Prostate gland (tissue), 2 donors: Measurements from ENCODE around the gene EIF2B2. TPM values are rescaled to one million over a fixed set of nuclear protein-coding genes. Genes with fewer than 3 reads are reported as not detected.
"Not testable (repeated sequence)": the region's sequence is repeated elsewhere in the genome, so short reads cannot be mapped to it uniquely, and the experiment has no call there.

ENCODE experiments used
- DNase-seq: peaks from one replicate; pipeline ENCODE4 v3.0.0-alpha.2; 2019; ENCODE audit warnings: low spot score
- H3K27ac ChIP-seq, 2 donors: fragments of 200-600 bp; sonication (generic); 2 replicates each; pipeline ENCODE4 v1.5.1; 2017 to 2019
- H3K27me3 ChIP-seq: fragments of 200-600 bp; sonication (generic); replicated peaks from 2 replicates; pipeline ENCODE4 v1.5.1; 2019; ENCODE audit not compliant: insufficient read depth
- H3K36me3 ChIP-seq, 2 donors: fragments of 200-600 bp; sonication (generic); 1 replicate in 1 of 2; 2 replicates in 1 of 2; pipeline versions ENCODE4 v1.5.1 to v1.8.1; 2017 to 2019
- H3K4me1 ChIP-seq: fragments of 200-600 bp; sonication (generic); replicated peaks from 2 replicates; pipeline ENCODE4 v1.5.1; 2019
- H3K4me3 ChIP-seq, 2 donors: fragments of 200-600 bp; sonication (generic); 2 replicates each; pipeline ENCODE4 v1.5.1; 2017 to 2019
- H3K9me3 ChIP-seq: fragments of 200-600 bp; sonication (generic); 2 replicates; pipeline ENCODE4 v1.5.1; 2017
- POLR2A ChIP-seq: fragments of 450-650 bp; IDR thresholded peaks from one replicate; pipeline ENCODE4 v1.6.1; 2016; ENCODE audit warnings: antibody characterized with exemption, mild to moderate bottlenecking
- POLR2AphosphoS5 ChIP-seq: sonication (generic); formaldehyde crosslinking; IDR thresholded peaks from one replicate; pipeline ENCODE4 v1.6.1; 2017; ENCODE audit warnings: antibody characterized with exemption
- WGBS: methylation state at CpG from one replicate; pipeline ENCODE4 v1.1.5; 2018; 5-methylcytosine and 5-hydroxymethylcytosine counted together
- intact Hi-C: fragments of 100-400 bp; cut with DNase I; formaldehyde crosslinking; loops from one replicate; pipeline ENCODE4 v1.14.2; 2022
- total RNA-seq, 2 donors: library from RNA; depleted of rRNA; stranded (reverse); fragments of >200 nt; gene quantifications; one replicate each; pipeline ENCODE4 v1.1.0, GENCODE V29; 2016
- TF ChIP-seq, protein P1 (sequence below), 4 experiments: fragments of 200-600 bp in 2 of 4; fragments of 450-650 bp in 2 of 4; sonication (generic) in 2 of 4; IDR thresholded peaks; 1 replicate in 3 of 4; 2 replicates in 1 of 4; pipeline ENCODE4 v1.5.1; 2016 to 2019; ENCODE audit warnings: antibody characterized with exemption in 4 of 4, mild to moderate bottlenecking in 2 of 4, moderate library complexity in 2 of 4

EIF2B2 gene
- total RNA-seq, 2 donors from 2014 or later, result 43.9 to 60.4 TPM

DNA sequence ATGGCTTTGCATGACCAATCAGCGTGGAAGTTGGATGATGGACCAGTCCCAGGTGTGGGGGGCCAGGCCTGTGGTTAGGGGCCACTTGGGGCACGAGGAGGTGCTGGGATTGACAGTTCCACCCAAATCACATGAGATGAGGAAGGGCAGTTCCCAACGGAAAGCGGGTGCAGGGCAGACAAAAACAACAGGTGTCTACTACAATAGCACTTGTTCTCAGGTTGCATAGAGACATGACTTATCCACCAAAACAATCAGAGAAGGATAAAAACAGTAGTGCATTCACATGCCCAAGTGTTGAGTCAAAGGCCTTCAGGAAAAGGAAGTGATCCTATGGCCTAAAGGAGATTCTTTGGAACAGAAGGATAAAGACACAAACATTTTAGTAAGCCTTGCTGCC, 14.6 kb upstream of the EIF2B2 start:
- Histone ChIP-seq H3K9me3 (no peaks in the 10 kb centered on the region), H3K4me3 (no peak overlapping the region), H3K27ac (no peak overlapping the region), H3K27me3 (no peaks in the 10 kb centered on the region), H3K36me3 (no peaks in the 10 kb centered on the region), H3K4me1 (no peaks in the 10 kb centered on the region)
- DNase-seq, result no peak
- 80% methylated on average over 4 of the region's 4 CpGs for WGBS
- no peak for TF ChIP-seq POLR2A
- TF ChIP-seq, protein P1, sequence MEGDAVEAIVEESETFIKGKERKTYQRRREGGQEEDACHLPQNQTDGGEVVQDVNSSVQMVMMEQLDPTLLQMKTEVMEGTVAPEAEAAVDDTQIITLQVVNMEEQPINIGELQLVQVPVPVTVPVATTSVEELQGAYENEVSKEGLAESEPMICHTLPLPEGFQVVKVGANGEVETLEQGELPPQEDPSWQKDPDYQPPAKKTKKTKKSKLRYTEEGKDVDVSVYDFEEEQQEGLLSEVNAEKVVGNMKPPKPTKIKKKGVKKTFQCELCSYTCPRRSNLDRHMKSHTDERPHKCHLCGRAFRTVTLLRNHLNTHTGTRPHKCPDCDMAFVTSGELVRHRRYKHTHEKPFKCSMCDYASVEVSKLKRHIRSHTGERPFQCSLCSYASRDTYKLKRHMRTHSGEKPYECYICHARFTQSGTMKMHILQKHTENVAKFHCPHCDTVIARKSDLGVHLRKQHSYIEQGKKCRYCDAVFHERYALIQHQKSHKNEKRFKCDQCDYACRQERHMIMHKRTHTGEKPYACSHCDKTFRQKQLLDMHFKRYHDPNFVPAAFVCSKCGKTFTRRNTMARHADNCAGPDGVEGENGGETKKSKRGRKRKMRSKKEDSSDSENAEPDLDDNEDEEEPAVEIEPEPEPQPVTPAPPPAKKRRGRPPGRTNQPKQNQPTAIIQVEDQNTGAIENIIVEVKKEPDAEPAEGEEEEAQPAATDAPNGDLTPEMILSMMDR (IDR thresholded peaks at IDR 0.05), result no peak
- no peak for TF ChIP-seq POLR2AphosphoS5
- intact Hi-C loops, result no loop called here

DNA sequence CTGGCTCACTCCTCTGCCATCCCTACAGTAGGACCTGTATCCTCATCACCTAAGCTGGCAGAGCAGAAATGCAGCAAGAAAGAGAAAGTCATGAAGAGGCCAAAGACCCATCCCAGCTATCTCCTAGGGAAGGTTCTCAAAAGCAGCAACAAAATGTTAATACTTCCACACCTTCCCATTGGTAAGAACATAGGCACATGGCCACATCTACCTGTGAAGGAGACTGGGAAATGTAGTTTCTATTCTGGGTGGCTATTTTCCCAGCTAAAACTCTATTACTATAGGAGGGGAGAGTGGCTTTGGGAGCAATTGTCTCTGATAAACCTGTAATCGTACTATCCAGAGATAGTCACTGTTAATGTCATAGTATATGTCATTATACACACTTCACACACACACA, 13.7 kb upstream of the EIF2B2 start:
- Histone ChIP-seq H3K4me3 (no peak overlapping the region), H3K9me3 (no peaks in the 10 kb centered on the region), H3K4me1 (no peaks in the 10 kb centered on the region), H3K36me3 (no peaks in the 10 kb centered on the region), H3K27ac (no peak overlapping the region), H3K27me3 (no peaks in the 10 kb centered on the region)
- intact Hi-C loops, result no loop called here
- no peak for DNase-seq
- WGBS, result 94% methylated on average over 1 of the region's 1 CpG
- TF ChIP-seq POLR2AphosphoS5 (no peak), POLR2A (no peak)
- TF ChIP-seq, protein P1 (IDR thresholded peaks at IDR 0.05), result no peak

DNA sequence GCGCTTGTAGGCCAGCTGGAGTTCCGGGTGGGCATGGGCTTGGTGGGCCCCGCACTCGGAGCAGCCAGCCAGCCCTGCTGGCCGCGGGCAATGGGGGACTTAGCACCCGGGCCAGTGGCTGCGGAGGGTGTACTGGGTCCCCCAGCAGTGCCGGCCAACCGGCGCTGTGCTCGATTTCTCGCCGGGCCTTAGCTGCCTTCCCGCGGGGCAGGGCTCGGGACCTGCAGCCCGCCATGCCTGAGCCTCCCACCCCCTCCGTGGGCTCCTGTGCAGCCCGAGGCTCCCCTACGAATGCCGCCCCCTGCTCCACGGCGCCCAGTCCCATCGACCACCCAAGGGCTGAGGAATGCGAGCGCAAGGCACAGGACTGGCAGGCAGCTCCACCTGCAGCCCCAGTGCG, 8.5 kb upstream of the EIF2B2 start:
- H3K4me3 ChIP-seq, H3K9me3 ChIP-seq, H3K36me3 ChIP-seq, H3K4me1 ChIP-seq, intact Hi-C loops, H3K27ac ChIP-seq, H3K27me3 ChIP-seq, DNase-seq: not testable (repeated sequence)
- WGBS, result 96% methylated on average over 21 of the region's 28 CpGs

DNA sequence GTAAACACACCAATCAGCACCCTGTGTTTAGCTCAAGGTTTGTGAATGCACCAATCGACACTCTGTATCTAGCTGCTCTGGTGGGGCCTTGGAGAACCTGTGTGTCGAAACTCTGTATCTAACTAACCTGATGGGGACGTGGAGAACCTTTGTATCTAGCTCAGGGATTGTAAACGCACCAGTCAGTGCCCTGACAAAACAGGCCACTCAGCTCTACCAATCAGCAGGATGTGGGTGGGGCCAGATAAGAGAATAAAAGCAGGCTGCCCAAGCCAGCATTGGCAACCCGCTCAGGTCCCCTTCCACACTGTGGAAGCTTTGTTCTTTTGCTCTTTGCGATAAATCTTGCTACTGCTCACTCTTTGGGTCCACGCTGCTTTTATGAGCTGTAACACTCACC, 6.9 kb upstream of the EIF2B2 start:
- H3K27me3 ChIP-seq, H3K36me3 ChIP-seq, H3K27ac ChIP-seq, intact Hi-C loops, H3K4me3 ChIP-seq, H3K4me1 ChIP-seq, H3K9me3 ChIP-seq, DNase-seq: not testable (repeated sequence)
- WGBS, result 86% methylated on average over 5 of the region's 7 CpGs

GRCh38 chr14:75001261-75001660, 1.5 kb upstream of the EIF2B2 start:
- Histone ChIP-seq H3K4me1 (peaks cover 8% of the 10 kb centered on the region), H3K36me3 (no peaks in the 10 kb centered on the region), H3K27me3 (no peaks in the 10 kb centered on the region), H3K27ac (no peak overlapping the region), H3K4me3 (no peak overlapping the region), H3K9me3 (no peaks in the 10 kb centered on the region)
- DNase-seq, result no peak
- 95% methylated on average over 2 of the region's 2 CpGs for WGBS
- TF ChIP-seq POLR2AphosphoS5 (no peak), POLR2A (no peak)
- TF ChIP-seq, protein P1 (IDR thresholded peaks at IDR 0.05), result no peak
- intact Hi-C loops, result loop anchor here (5.0 kb wide), 1 partner anchor 54 kb away; no protein-coding TSS in a partner anchor

- peak overlapping the region; percentile 67 to 80 for H3K27ac ChIP-seq
- H3K36me3 ChIP-seq, result peaks cover 0 to 4% of the 10 kb centered on the region in 2 donors
- H3K9me3 ChIP-seq, result no peaks in the 10 kb centered on the region
- intact Hi-C loops, result loop anchor here (5.0 kb wide), 1 partner anchor 55 kb away; no protein-coding TSS in a partner anchor
- H3K4me3 ChIP-seq, result peak overlapping the region; percentile 53 to 67
- H3K27me3 ChIP-seq, result no peaks in the 10 kb centered on the region
- 90% methylated on average over 1 of the region's 1 CpG for WGBS
- DNase-seq, result no peak
- TF ChIP-seq, protein P1 (IDR thresholded peaks at IDR 0.05), result no peak
- no peak for TF ChIP-seq POLR2AphosphoS5
- TF ChIP-seq POLR2A, result no peak
- peaks cover 8% of the 10 kb centered on the region for H3K4me1 ChIP-seq
These were observed 822 bp upstream of the EIF2B2 start for GRCh38 chr14:75001899-75002298.
